ENCODE results near the gene SLMAP. TPM values are rescaled to one million over a fixed set of nuclear protein-coding genes. Genes with fewer than 3 reads are reported as not detected.

SLMAP gene
- total and polyA plus RNA-seq, 2 of the 4 experiments (the other 2 are of a cell fraction), result 15.5 to 26.5 TPM

GRCh38 chr3:57848177-57848738 lies 92.1 kb downstream of the SLMAP start:
- Histone ChIP-seq H3K23ac (ENCODE audit: low read depth, low read length) (no peak overlapping the region), H2AK5ac (ENCODE audit: low read depth, low read length) (no peak overlapping the region), H3K27me3 (ENCODE audit: control insufficient read depth, insufficient read depth, low read length) (no peaks in the 10 kb centered on the region), H3K56ac (ENCODE audit: extremely low read depth, insufficient read depth, low read length) (no peak overlapping the region), H3K4ac (ENCODE audit: low read depth, low read length) (no peak overlapping the region), H3K4me1 (ENCODE audit: control insufficient read depth, insufficient read depth, low read length) (no peaks in the 10 kb centered on the region), H4K20me1 (ENCODE audit: insufficient read depth, low read length) (no peaks in the 10 kb centered on the region; the same call in 1 of the 2 replicates), H4K5ac (ENCODE audit: low read depth, low read length) (no peak overlapping the region), H2BK20ac (ENCODE audit: low read depth, low read length) (no peak overlapping the region), H3K4me3 (ENCODE audit: insufficient read depth, low read depth, low read length) (no peak overlapping the region), H4K91ac (ENCODE audit: insufficient read depth, low read depth, low read length) (no peak overlapping the region), H2AK9ac (replicated peaks; ENCODE audit: low read depth, low read length, poor library complexity) (no peak overlapping the region), H3K4me2 (ENCODE audit: low read depth, low read length) (no peak overlapping the region), H4K8ac (ENCODE audit: low read depth in 2 of 2, low read length in 2 of 2) (no peak overlapping the region), H3K9me1 (ENCODE audit: insufficient read depth, low read length) (no peaks in the 10 kb centered on the region), H2BK120ac (ENCODE audit: low read depth, low read length) (no peak overlapping the region), H3K27ac (ENCODE audit: insufficient read depth, low read length) (no peak overlapping the region), H2BK15ac (ENCODE audit: low read depth, low read length) (no peak overlapping the region), H3K36me3 (ENCODE audit: control insufficient read depth, insufficient read depth, low read length) (no peaks in the 10 kb centered on the region), H3K14ac (replicated peaks; ENCODE audit: low read depth, low read length) (no peak overlapping the region), H3K18ac (ENCODE audit: low read depth, low read length) (no peak overlapping the region), H2AFZ (replicated peaks; ENCODE audit: low read length, poor library complexity) (no peak overlapping the region), H3K9me3 (ENCODE audit: control insufficient read depth, insufficient read depth, low read length) (no peaks in the 10 kb centered on the region), H2BK5ac (ENCODE audit: low read depth, low read length, poor library complexity, severe bottlenecking) (no peak overlapping the region), H3K79me1 (ENCODE audit: low read depth in 1 of 2, low read length in 2 of 2) (peaks cover 0 to 5% of the 10 kb centered on the region in 2 experiments; a peak in 2 of 4 replicates), H3K9ac (ENCODE audit: low read depth, low read length) (no peak overlapping the region)
- WGBS, 2 experiments (ENCODE audit: extremely low coverage in 2 of 2, insufficient read length in 1 of 2), result 91 to 100% methylated on average over 3 of the region's 3 CpGs
- BruUV-seq (replicated peaks), result no TSS peak
- ChIA-PET POLR2A (ENCODE audit: unreplicated experiment) (no interaction called here), CTCF (no interaction called here)
- dilution Hi-C loops (cut with HindIII; ENCODE audit: low sequenced_read_pairs, unreplicated experiment) (no loop called here), intact Hi-C loops (cut with micrococcal nuclease) (no loop called here), in situ Hi-C loops (cut with MboI; ENCODE audit: low sequenced_read_pairs) (no loop called here)
- DNase-seq, result no peak
- TF ChIP-seq USF2 (IDR thresholded peaks at IDR 0.05; ENCODE audit: low read depth, low read length) (no peak), ELK1 (IDR thresholded peaks at IDR 0.05; ENCODE audit: borderline replicate concordance, low read depth, low read length) (no peak), RAD21 (IDR thresholded peaks at IDR 0.05; ENCODE audit: low read length) (no peak), MXI1 (IDR thresholded peaks at IDR 0.05; ENCODE audit: borderline replicate concordance, low read depth, low read length) (no peak), FOS (IDR thresholded peaks at IDR 0.05; ENCODE audit: low read depth, low read length) (no peak), RFX5 (IDR thresholded peaks at IDR 0.05; ENCODE audit: low read depth, low read length) (no peak), BHLHE40 (IDR thresholded peaks at IDR 0.05; ENCODE audit: low read depth, low read length) (no peak), SMC3 (IDR thresholded peaks at IDR 0.05; ENCODE audit: low read depth, low read length) (no peak), CHD1 (IDR thresholded peaks at IDR 0.05; ENCODE audit: low read depth, low read length) (no peak), POLR2A (IDR thresholded peaks at IDR 0.05; ENCODE audit: low read depth, low read length) (no peak), NFE2L2 (IDR thresholded peaks at IDR 0.05; ENCODE audit: low read depth, low read length) (no peak), RCOR1 (IDR thresholded peaks at IDR 0.05; ENCODE audit: insufficient replicate concordance, low read length) (no peak)
- ATAC-seq (ENCODE audit: low read depth), result no peak
